CD14-positive monocyte (primary cell): ENCODE data around the gene ACO2. TPM values are rescaled to one million over a fixed set of nuclear protein-coding genes. Genes with fewer than 3 reads are reported as not detected.
A peak's percentile ranks its signal among the peaks of the same experiment; 100 is the strongest.

ENCODE experiments used
- DNase-seq, 3 donors: peaks; one replicate each; pipeline ENCODE4 v3.0.0-alpha.2; 2011 to 2022
- H2AFZ ChIP-seq: 2 replicates; pipeline ENCODE4 v1.6.0; 2012; ENCODE audit warnings: mild to moderate bottlenecking, low read depth, low read length, inconsistent platforms; ENCODE audit not compliant: insufficient read depth, poor library complexity, severe bottlenecking
- H3K27ac ChIP-seq, 2 donors: 1 replicate in 1 of 2; 2 replicates in 1 of 2; pipeline ENCODE4 v1.5.1; 2012 to 2013; ENCODE audit warnings: low read length in 2 of 2, control low read depth in 1 of 2, inconsistent platforms in 1 of 2, low read depth in 1 of 2, mild to moderate bottlenecking in 1 of 2
- H3K27me3 ChIP-seq, 2 donors: one replicate each; pipeline versions ENCODE4 v1.6.0 to v1.6.1; 2011 to 2013; ENCODE audit warnings: low read length in 2 of 2; ENCODE audit not compliant: control insufficient read depth in 2 of 2, insufficient read depth in 2 of 2
- H3K36me3 ChIP-seq, 2 donors: replicated peaks in 1 of 2; 1 replicate in 1 of 2; 2 replicates in 1 of 2; pipeline versions ENCODE4 v1.5.1 to v1.6.1; 2012 to 2013; ENCODE audit warnings: low read length in 2 of 2, control low read depth in 1 of 2, inconsistent platforms in 1 of 2, mild to moderate bottlenecking in 1 of 2; ENCODE audit not compliant: insufficient read depth in 2 of 2, control insufficient read depth in 1 of 2
- H3K4me1 ChIP-seq, 2 donors: 1 replicate in 1 of 2; 2 replicates in 1 of 2; pipeline versions ENCODE4 v1.5.1 to v1.6.1; 2012 to 2013; ENCODE audit warnings: low read length in 2 of 2, control low read depth in 1 of 2, inconsistent platforms in 1 of 2, mild to moderate bottlenecking in 1 of 2, moderate library complexity in 1 of 2; ENCODE audit not compliant: insufficient read depth in 2 of 2, control insufficient read depth in 1 of 2
- H3K4me2 ChIP-seq: replicated peaks from 2 replicates; pipeline ENCODE3; 2012; ENCODE audit warnings: low read length, moderate library complexity, mild to moderate bottlenecking; ENCODE audit not compliant: poor library complexity, severe bottlenecking; ENCODE audit errors: extremely low read depth
- H3K4me3 ChIP-seq, 3 experiments: fragments of 200-600 bp in 1 of 3; sonication (generic) in 1 of 3; replicated peaks in 1 of 3; 1 replicate in 2 of 3; 2 replicates in 1 of 3; pipeline ENCODE4 v1.5.1; 2011 to 2013; ENCODE audit warnings: low read length in 3 of 3, mild to moderate bottlenecking in 3 of 3, control low read depth in 2 of 3, low read depth in 2 of 3, inconsistent platforms in 1 of 3, moderate library complexity in 1 of 3
- H3K79me2 ChIP-seq: 2 replicates; pipeline ENCODE4 v1.6.0; 2012; ENCODE audit warnings: mild to moderate bottlenecking, control low read depth, inconsistent platforms, low read length, moderate library complexity; ENCODE audit not compliant: insufficient read depth
- H3K9ac ChIP-seq: 2 replicates; pipeline ENCODE4 v1.6.0; 2017; ENCODE audit warnings: low read length, mild to moderate bottlenecking; ENCODE audit not compliant: insufficient read depth, poor library complexity, severe bottlenecking
- H3K9me3 ChIP-seq, 2 donors: replicated peaks in 1 of 2; 1 replicate in 1 of 2; 2 replicates in 1 of 2; pipeline versions ENCODE4 v1.5.1 to v1.6.1; 2012 to 2013; ENCODE audit warnings: low read length in 2 of 2, control low read depth in 1 of 2; ENCODE audit not compliant: control insufficient read depth in 1 of 2, insufficient read depth in 1 of 2
- H4K20me1 ChIP-seq: 2 replicates; pipeline ENCODE4 v1.6.0; 2012; ENCODE audit warnings: mild to moderate bottlenecking, low read length, control low read depth, moderate library complexity; ENCODE audit not compliant: insufficient read depth
- H3K27ac Mint-ChIP-seq, 7 donors: one replicate each; pipeline ENCODE4 v1.8.0; 2020; ENCODE audit warnings: mild to moderate bottlenecking in 7 of 7, mixed read lengths in 7 of 7, moderate library complexity in 6 of 7, inconsistent platforms in 2 of 7
- H3K27me3 Mint-ChIP-seq, 3 donors: one replicate each; pipeline ENCODE4 v1.8.0; 2021 to 2022; ENCODE audit warnings: low read depth in 3 of 3, mild to moderate bottlenecking in 3 of 3, mixed read lengths in 3 of 3, moderate library complexity in 3 of 3, inconsistent platforms in 1 of 3
- H3K36me3 Mint-ChIP-seq, 2 donors: one replicate each; pipeline ENCODE4 v1.8.0; 2020; ENCODE audit warnings: mixed read lengths in 2 of 2, inconsistent platforms in 1 of 2, mild to moderate bottlenecking in 1 of 2
- H3K4me1 Mint-ChIP-seq: one replicate; pipeline ENCODE4 v1.8.0; 2020; ENCODE audit warnings: mild to moderate bottlenecking, mixed read lengths
- H3K4me3 Mint-ChIP-seq, 2 donors: one replicate each; pipeline ENCODE4 v1.8.0; 2020; ENCODE audit warnings: mild to moderate bottlenecking in 2 of 2, mixed read lengths in 2 of 2, moderate library complexity in 1 of 2
- H3K9me3 Mint-ChIP-seq, 7 donors: one replicate each; pipeline ENCODE4 v1.8.0; 2020 to 2022; ENCODE audit warnings: mixed read lengths in 7 of 7, mild to moderate bottlenecking in 6 of 7, moderate library complexity in 6 of 7, inconsistent platforms in 2 of 7
- CTCF ChIP-seq: fragments of 200-600 bp; IDR thresholded peaks from one replicate; pipeline ENCODE4 v1.8.0; 2022; ENCODE audit warnings: antibody characterized with exemption, mild to moderate bottlenecking
- WGBS: methylation state at CpG from one replicate; pipeline ENCODE4 v1.1.5; 2013; ENCODE audit warnings: missing lambda C conversion rate; ENCODE audit not compliant: insufficient coverage; 5-methylcytosine and 5-hydroxymethylcytosine counted together
- intact Hi-C, 2 donors: fragments of 100-400 bp; cut with micrococcal nuclease; formaldehyde crosslinking; loops; one replicate each; pipeline versions ENCODE4 v1.15.0 to v1.15.1; 2023
- polyA plus RNA-seq, 3 donors: library from polyadenylated mRNA; depleted of rRNA in 1 of 3; unstranded in 2 of 3; stranded (reverse) in 1 of 3; fragments of 300-500 nt in 2 of 3; fragments of >200 nt in 1 of 3; fragmentation: Illumina TruSeq in 2 of 3; gene quantifications; 1 replicate in 2 of 3; 2 replicates in 1 of 3; pipeline ENCODE4 v1.2.3, GENCODE V29; 2012 to 2021

Gene ACO2
- polyA plus RNA-seq, 3 donors = 56.8 to 75.8 (median 64.2) TPM

GRCh38 chr22:41528132-41528766 is 59.3 kb downstream of the ACO2 start:
- Histone ChIP-seq H4K20me1 (peaks cover 66% of the 10 kb centered on the region), H3K27me3 (no peaks in the 10 kb centered on the region), H3K4me3 (no peak overlapping the region), H3K27ac (no peak overlapping the region), H2AFZ (no peak overlapping the region), H3K4me1 (peaks cover 0 to 9% of the 10 kb centered on the region in 2 donors), H3K79me2 (no peaks in the 10 kb centered on the region), H3K9me3 (no peaks in the 10 kb centered on the region), H3K4me2 (no peak overlapping the region), H3K9ac (no peak overlapping the region), H3K36me3 (peaks cover 87 to 94% of the 10 kb centered on the region in 2 donors)
- intact Hi-C loops = no loop called here
- Mint-ChIP-seq H3K27ac (no peak overlapping the region), H3K9me3 (no peaks in the 10 kb centered on the region), H3K27me3 (peaks cover 0 to 6% (median 0%) of the 10 kb centered on the region in 3 donors), H3K4me3 (no peak overlapping the region), H3K4me1 (peaks cover 8% of the 10 kb centered on the region), H3K36me3 (peaks cover 57 to 93% of the 10 kb centered on the region in 2 donors)
- no peak for DNase-seq
- TF ChIP-seq CTCF = no peak
- 93% methylated on average over 11 of the region's 16 CpGs for WGBS

GRCh38 chr22:41528938-41529561 is 60.1 kb downstream of the ACO2 start:
- peaks cover 8% of the 10 kb centered on the region for H3K4me1 Mint-ChIP-seq
- 93% methylated on average over 12 of the region's 13 CpGs for WGBS
- no peaks in the 10 kb centered on the region for H3K9me3 Mint-ChIP-seq
- Histone ChIP-seq H3K9me3 (no peaks in the 10 kb centered on the region), H3K4me3 (no peak overlapping the region), H3K27me3 (no peaks in the 10 kb centered on the region), H2AFZ (no peak overlapping the region), H3K4me1 (peaks cover 0 to 9% of the 10 kb centered on the region in 2 donors), H3K36me3 (peaks cover 79 to 86% of the 10 kb centered on the region in 2 donors), H4K20me1 (peaks cover 68% of the 10 kb centered on the region), H3K9ac (no peak overlapping the region), H3K4me2 (no peak overlapping the region), H3K79me2 (no peaks in the 10 kb centered on the region), H3K27ac (peak overlapping the region in 1 of 2 donors; percentile 26)
- no peak for TF ChIP-seq CTCF
- H3K27me3 Mint-ChIP-seq = peaks cover 0 to 6% (median 0%) of the 10 kb centered on the region in 3 donors
- DNase-seq = no peak
- no peak overlapping the region for H3K4me3 Mint-ChIP-seq
- intact Hi-C loops = no loop called here
- H3K36me3 Mint-ChIP-seq = peaks cover 54 to 93% of the 10 kb centered on the region in 2 donors
- peak overlapping the region in 2 of 7 donors; percentile 8 to 12 for H3K27ac Mint-ChIP-seq
